Breast epithelium (tissue), 3 donors: ENCODE measurements around the gene HOXC11.

Experiments used
- CTCF ChIP-seq, 3 donors: fragments of 450-650 bp; IDR thresholded peaks; one replicate each; pipeline ENCODE4 v1.5.1; 2016 to 2017; ENCODE audit warnings: antibody characterized with exemption in 3 of 3, mild to moderate bottlenecking in 3 of 3, moderate library complexity in 3 of 3
- POLR2A ChIP-seq: fragments of 450-650 bp; IDR thresholded peaks from one replicate; pipeline ENCODE4 v1.6.1; 2016; ENCODE audit warnings: antibody characterized with exemption, mild to moderate bottlenecking, moderate library complexity
- POLR2AphosphoS5 ChIP-seq, 3 donors: sonication (generic); formaldehyde crosslinking; IDR thresholded peaks; one replicate each; pipeline ENCODE4 v1.6.1; 2017; ENCODE audit warnings: antibody characterized with exemption in 3 of 3

DNA sequence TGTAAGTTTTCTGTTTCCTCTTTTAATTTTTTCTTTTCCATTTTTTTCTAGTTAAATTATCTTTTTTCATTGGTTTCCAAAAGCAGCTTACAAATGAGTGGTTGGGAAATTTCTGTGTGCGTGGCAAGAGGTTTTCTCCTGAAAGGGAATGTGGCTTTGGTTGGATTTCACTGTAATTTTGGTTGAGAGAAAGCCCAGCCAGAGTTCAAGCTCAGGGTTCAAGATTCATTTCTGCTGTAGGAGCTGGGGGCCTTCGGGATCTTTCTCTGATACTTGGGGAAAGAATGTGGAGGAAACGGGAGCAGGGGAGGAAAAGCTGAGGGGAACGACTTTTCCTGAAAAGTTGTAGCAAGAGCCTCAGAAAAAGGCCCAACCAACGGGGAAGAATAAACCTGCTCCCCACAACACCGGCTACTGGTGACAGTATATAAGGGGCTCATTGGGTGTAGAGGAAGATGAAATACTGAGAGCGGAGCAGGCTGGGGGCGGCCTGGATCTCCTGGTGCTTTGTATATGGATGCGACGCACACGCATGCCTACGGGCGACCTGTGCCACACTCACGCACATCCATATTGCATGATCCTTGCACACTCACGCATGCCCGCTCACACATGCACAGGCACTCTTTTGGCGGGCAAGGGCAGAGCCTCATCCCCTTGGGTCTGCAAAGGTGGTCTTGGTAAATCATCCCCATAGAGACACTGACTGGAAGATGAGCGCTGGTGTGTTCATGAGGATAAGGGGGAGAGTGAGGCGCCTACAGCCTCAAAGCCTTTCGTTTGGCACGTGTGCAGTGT lies 14.0 kb downstream of the HOXC11 start:
- TF ChIP-seq CTCF (IDR thresholded peaks at IDR 0.05) (no peak), POLR2A (no peak), POLR2AphosphoS5 (IDR thresholded peaks at IDR 0.05) (no peak)
